H9 (cell line): ENCODE measurements around the gene DPP6. TPM values are rescaled to one million over a fixed set of nuclear protein-coding genes. Genes with fewer than 3 reads are reported as not detected.

Experiments used
- DNase-seq: peaks from one replicate; pipeline ENCODE4 v3.0.0-alpha.2; 2017
- H2AFZ ChIP-seq: one replicate; pipeline ENCODE4 v1.6.1; 2013; ENCODE audit warnings: mild to moderate bottlenecking, low read length, control low read depth, moderate library complexity
- H2AK5ac ChIP-seq: 2 replicates; pipeline ENCODE4 v1.6.1; 2013; ENCODE audit warnings: low read length, control low read depth, mixed read lengths; ENCODE audit not compliant: insufficient read length
- H2BK120ac ChIP-seq: one replicate; pipeline ENCODE4 v1.6.1; 2013; ENCODE audit warnings: low read depth, mild to moderate bottlenecking, low read length, control low read depth, inconsistent platforms; ENCODE audit not compliant: poor library complexity, severe bottlenecking
- H2BK12ac ChIP-seq: 2 replicates; pipeline ENCODE4 v1.6.1; 2013; ENCODE audit warnings: low read length, control low read depth, mixed read lengths, low read depth; ENCODE audit not compliant: insufficient read length
- H2BK15ac ChIP-seq: 2 replicates; pipeline ENCODE4 v1.6.1; 2013; ENCODE audit warnings: low read depth, low read length, control low read depth
- H2BK20ac ChIP-seq: one replicate; pipeline ENCODE4 v1.6.1; 2013; ENCODE audit warnings: low read depth, mild to moderate bottlenecking, low read length, control low read depth, inconsistent platforms; ENCODE audit not compliant: poor library complexity, severe bottlenecking
- H2BK5ac ChIP-seq: 2 replicates; pipeline ENCODE4 v1.6.1; 2013; ENCODE audit warnings: low read length, control low read depth, mixed read lengths; ENCODE audit not compliant: insufficient read length
- H3K14ac ChIP-seq: 2 replicates; pipeline ENCODE4 v1.6.1; 2013; ENCODE audit warnings: low read length, control low read depth; ENCODE audit not compliant: insufficient read depth
- H3K18ac ChIP-seq: 2 replicates; pipeline ENCODE4 v1.6.1; 2013; ENCODE audit warnings: low read depth, mild to moderate bottlenecking, mixed read lengths, low read length, control low read depth; ENCODE audit not compliant: insufficient read length
- H3K23ac ChIP-seq: 2 replicates; pipeline ENCODE4 v1.6.1; 2013; ENCODE audit warnings: low read length, control low read depth, mixed read lengths, low read depth; ENCODE audit not compliant: insufficient read length
- H3K23me2 ChIP-seq: 2 replicates; pipeline ENCODE4 v1.6.1; 2013; ENCODE audit warnings: low read depth, mild to moderate bottlenecking, mixed read lengths, low read length, control low read depth; ENCODE audit not compliant: insufficient read length, poor library complexity, severe bottlenecking
- H3K27ac ChIP-seq: 2 replicates; pipeline ENCODE4 v1.5.1; 2013; ENCODE audit warnings: low read length, control low read depth, mixed read lengths, low read depth; ENCODE audit not compliant: insufficient read length
- H3K27me3 ChIP-seq: 2 replicates; pipeline ENCODE4 v1.6.1; 2013; ENCODE audit warnings: low read length, control low read depth, inconsistent platforms; ENCODE audit not compliant: insufficient read depth
- H3K4ac ChIP-seq: 2 replicates; pipeline ENCODE4 v1.6.1; 2013; ENCODE audit warnings: low read depth, mild to moderate bottlenecking, control low read depth, inconsistent platforms, low read length, moderate library complexity
- H3K4me1 ChIP-seq: 2 replicates; pipeline ENCODE4 v1.6.1; 2013; ENCODE audit warnings: low read length, control low read depth, inconsistent platforms; ENCODE audit not compliant: insufficient read depth
- H3K4me2 ChIP-seq: 2 replicates; pipeline ENCODE4 v1.6.1; 2013; ENCODE audit warnings: low read length, control low read depth, mixed read lengths; ENCODE audit not compliant: insufficient read length, insufficient read depth
- H3K56ac ChIP-seq: 2 replicates; pipeline ENCODE4 v1.6.1; 2013; ENCODE audit warnings: low read depth, mild to moderate bottlenecking, mixed read lengths, low read length, control low read depth; ENCODE audit not compliant: insufficient read length
- H3K79me1 ChIP-seq: 2 replicates; pipeline ENCODE4 v1.6.1; 2013; ENCODE audit warnings: low read depth, mild to moderate bottlenecking, moderate library complexity, low read length, control low read depth, inconsistent platforms; ENCODE audit not compliant: insufficient read depth, poor library complexity, severe bottlenecking
- H3K79me2 ChIP-seq: 2 replicates; pipeline ENCODE4 v1.6.1; 2013; ENCODE audit warnings: low read length, control low read depth, inconsistent platforms; ENCODE audit not compliant: insufficient read depth
- H3K9ac ChIP-seq: 2 replicates; pipeline ENCODE4 v1.6.1; 2013; ENCODE audit warnings: low read length, control low read depth, mixed read lengths; ENCODE audit not compliant: insufficient read length; ENCODE audit errors: extremely low read depth
- H3K9me3 ChIP-seq: one replicate; pipeline ENCODE4 v1.6.1; 2013; ENCODE audit warnings: low read depth, low read length, inconsistent platforms; ENCODE audit not compliant: control insufficient read depth
- H3T11ph ChIP-seq: one replicate; pipeline ENCODE4 v1.6.1; 2013; ENCODE audit warnings: mild to moderate bottlenecking, low read length, control low read depth, inconsistent platforms
- H4K20me1 ChIP-seq: one replicate; pipeline ENCODE4 v1.6.1; 2013; ENCODE audit not compliant: control insufficient read depth, insufficient read length, insufficient read depth
- H4K5ac ChIP-seq: 2 replicates; pipeline ENCODE4 v1.6.1; 2013; ENCODE audit warnings: low read depth, mild to moderate bottlenecking, mixed read lengths, low read length, control low read depth; ENCODE audit not compliant: insufficient read length
- H4K8ac ChIP-seq: replicated peaks from 2 replicates; pipeline ENCODE4 v1.6.1; 2013; ENCODE audit warnings: low read length, control low read depth, mixed read lengths, low read depth; ENCODE audit not compliant: insufficient read length
- H4K91ac ChIP-seq: 2 replicates; pipeline ENCODE4 v1.6.1; 2013; ENCODE audit warnings: low read depth, mild to moderate bottlenecking, moderate library complexity, mixed read lengths, low read length, control low read depth; ENCODE audit not compliant: insufficient read length
- H3K27ac Mint-ChIP-seq, 3 experiments: 2 replicates in 2 of 3; 3 replicates in 1 of 3; pipeline ENCODE4 v1.8.0; 2020 to 2021; ENCODE audit warnings: mixed read lengths in 3 of 3, mild to moderate bottlenecking in 1 of 3, moderate library complexity in 1 of 3
- H3K27me3 Mint-ChIP-seq: 2 replicates; pipeline ENCODE4 v1.8.0; 2021; ENCODE audit warnings: low read depth, mild to moderate bottlenecking, moderate library complexity, mixed read lengths
- H3K36me3 Mint-ChIP-seq, 3 experiments: 2 replicates in 2 of 3; 3 replicates in 1 of 3; pipeline ENCODE4 v1.8.0; 2020 to 2021; ENCODE audit warnings: low read depth in 3 of 3, mixed read lengths in 3 of 3; ENCODE audit not compliant: insufficient read depth in 1 of 3
- H3K4me1 Mint-ChIP-seq, 2 experiments: 2 replicates each; pipeline ENCODE4 v1.8.0; 2020; ENCODE audit warnings: mixed read lengths in 2 of 2
- H3K4me3 Mint-ChIP-seq, 2 experiments: 2 replicates in 1 of 2; 3 replicates in 1 of 2; pipeline ENCODE4 v1.8.0; 2020 to 2021; ENCODE audit warnings: mild to moderate bottlenecking in 2 of 2, mixed read lengths in 2 of 2, moderate library complexity in 1 of 2
- H3K9me3 Mint-ChIP-seq, 2 experiments: 2 replicates in 1 of 2; 3 replicates in 1 of 2; pipeline ENCODE4 v1.8.0; 2020; ENCODE audit warnings: mild to moderate bottlenecking in 2 of 2, mixed read lengths in 2 of 2, moderate library complexity in 1 of 2
- WGBS: extraction: QIAGEN DNeasy Blood & Tissue Kit; methylation state at CpG from one replicate; pipeline ENCODE4 v1.1.7; 2013; ENCODE audit warnings: missing lambda C conversion rate, low lambda C conversion rate, mixed read lengths; ENCODE audit not compliant: insufficient read length; ENCODE audit errors: extremely low coverage; 5-methylcytosine and 5-hydroxymethylcytosine counted together
- total RNA-seq: library from RNA; stranded (reverse); gene quantifications from 2 replicates; pipeline ENCODE4 v1.2.1, GENCODE V29; 2021
- TF ChIP-seq, protein P1 (sequence below): fragments of 200-600 bp; sonication (generic); conservative IDR thresholded peaks from 3 replicates; pipeline ENCODE4 v1.8.0; 2021; ENCODE audit warnings: antibody characterized with exemption, mild to moderate bottlenecking

The DPP6 gene
- total RNA-seq, 1 experiment from 2014 or later = 4.5 TPM

DNA sequence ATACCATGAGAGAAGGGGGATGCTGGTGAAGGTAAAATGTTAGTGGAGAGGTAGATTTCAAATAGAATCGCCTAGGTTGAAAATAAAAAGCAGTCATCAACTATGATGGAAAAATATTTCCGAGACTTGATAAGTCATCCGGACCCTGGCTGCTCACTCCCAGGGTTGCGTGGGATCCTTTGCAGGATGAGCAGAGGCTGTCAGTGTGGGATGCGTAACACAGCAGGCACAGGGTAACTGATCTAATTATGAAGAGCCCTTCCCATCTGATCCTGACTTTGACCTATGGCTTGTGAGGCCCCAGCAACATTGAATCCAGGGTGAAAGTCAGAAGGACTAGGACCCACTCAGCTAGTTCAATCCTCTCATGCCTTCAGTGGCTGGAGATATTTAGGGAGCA, 236.9 kb downstream of the DPP6 start:
- H3K4me2 ChIP-seq = no peak overlapping the region
- H2BK120ac ChIP-seq = no peak overlapping the region
- no peak overlapping the region for H3K27ac ChIP-seq
- H2BK15ac ChIP-seq = no peak overlapping the region
- H3K23me2 ChIP-seq = no peaks in the 10 kb centered on the region
- H4K91ac ChIP-seq = no peak overlapping the region
- H2AFZ ChIP-seq = no peak overlapping the region
- H3K9me3 ChIP-seq = no peaks in the 10 kb centered on the region
- no peak overlapping the region for H3K23ac ChIP-seq
- no CpG with 5 or more reads among the region's 5 CpGs for WGBS
- H3K79me2 ChIP-seq = no peaks in the 10 kb centered on the region
- H3K4me1 Mint-ChIP-seq = peaks cover 6% of the 10 kb centered on the region in 2 experiments; a peak in 1 of 4 replicates
- H3K9me3 Mint-ChIP-seq = no peaks in the 10 kb centered on the region
- H3K27me3 ChIP-seq = no peaks in the 10 kb centered on the region
- no peak overlapping the region for H4K5ac ChIP-seq
- no peaks in the 10 kb centered on the region for H3K4me1 ChIP-seq
- H3K79me1 ChIP-seq = no peaks in the 10 kb centered on the region
- H3T11ph ChIP-seq = no peak overlapping the region
- no peak overlapping the region; a peak in 1 of 7 replicates for H3K27ac Mint-ChIP-seq
- H4K8ac ChIP-seq = no peak overlapping the region
- H2BK5ac ChIP-seq = no peak overlapping the region
- H3K4me3 Mint-ChIP-seq = no peak overlapping the region; a peak in 1 of 5 replicates
- no peaks in the 10 kb centered on the region for H3K36me3 Mint-ChIP-seq
- no peak overlapping the region for H3K14ac ChIP-seq
- H2BK12ac ChIP-seq = no peak overlapping the region
- TF ChIP-seq, protein P1, sequence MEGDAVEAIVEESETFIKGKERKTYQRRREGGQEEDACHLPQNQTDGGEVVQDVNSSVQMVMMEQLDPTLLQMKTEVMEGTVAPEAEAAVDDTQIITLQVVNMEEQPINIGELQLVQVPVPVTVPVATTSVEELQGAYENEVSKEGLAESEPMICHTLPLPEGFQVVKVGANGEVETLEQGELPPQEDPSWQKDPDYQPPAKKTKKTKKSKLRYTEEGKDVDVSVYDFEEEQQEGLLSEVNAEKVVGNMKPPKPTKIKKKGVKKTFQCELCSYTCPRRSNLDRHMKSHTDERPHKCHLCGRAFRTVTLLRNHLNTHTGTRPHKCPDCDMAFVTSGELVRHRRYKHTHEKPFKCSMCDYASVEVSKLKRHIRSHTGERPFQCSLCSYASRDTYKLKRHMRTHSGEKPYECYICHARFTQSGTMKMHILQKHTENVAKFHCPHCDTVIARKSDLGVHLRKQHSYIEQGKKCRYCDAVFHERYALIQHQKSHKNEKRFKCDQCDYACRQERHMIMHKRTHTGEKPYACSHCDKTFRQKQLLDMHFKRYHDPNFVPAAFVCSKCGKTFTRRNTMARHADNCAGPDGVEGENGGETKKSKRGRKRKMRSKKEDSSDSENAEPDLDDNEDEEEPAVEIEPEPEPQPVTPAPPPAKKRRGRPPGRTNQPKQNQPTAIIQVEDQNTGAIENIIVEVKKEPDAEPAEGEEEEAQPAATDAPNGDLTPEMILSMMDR = no peak
- no peak overlapping the region for H2BK20ac ChIP-seq
- no peak overlapping the region for H3K4ac ChIP-seq
- H3K9ac ChIP-seq = no peak overlapping the region
- no peak overlapping the region for H3K56ac ChIP-seq
- no peaks in the 10 kb centered on the region for H4K20me1 ChIP-seq
- DNase-seq = no peak
- no peaks in the 10 kb centered on the region for H3K27me3 Mint-ChIP-seq
- H2AK5ac ChIP-seq = no peak overlapping the region
- no peak overlapping the region for H3K18ac ChIP-seq
